ENCODE results near the gene CAMK2N2. TPM values are rescaled to one million over a fixed set of nuclear protein-coding genes. Genes with fewer than 3 reads are reported as not detected.

Gene CAMK2N2
- polyA plus RNA-seq, 1 donor (not counting 4 experiments of a cell fraction or from before 2014, with no cell fraction given): 0.18 TPM

DNA sequence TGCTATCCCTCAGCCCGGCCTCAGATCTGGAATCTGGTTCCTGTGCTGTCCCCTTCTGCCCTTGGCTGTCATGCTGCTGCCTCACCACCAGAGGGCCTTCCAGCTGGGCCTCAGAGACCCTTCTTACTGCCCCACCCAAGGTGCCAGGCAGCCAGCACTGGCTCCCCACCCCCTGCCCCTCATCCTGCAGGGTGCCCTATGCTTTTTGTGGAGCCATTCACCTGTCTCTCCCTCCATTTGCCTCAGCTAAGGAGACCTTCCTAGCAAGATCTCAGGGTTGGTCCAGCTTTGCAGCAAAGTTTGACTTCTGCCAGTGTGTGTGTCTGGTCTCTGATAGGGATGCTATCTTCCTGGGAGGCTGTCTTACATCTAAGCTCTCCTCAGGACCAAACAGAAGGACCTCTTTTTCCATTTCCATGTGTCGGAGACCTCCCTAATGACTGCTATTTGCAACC, 33.8 kb downstream of the CAMK2N2 start:
- Histone ChIP-seq H3K4me3 (ENCODE audit: control insufficient read depth in 2 of 3, extremely low read depth in 1 of 3, insufficient read depth in 2 of 3, low read depth in 1 of 3, low read length in 3 of 3) (no peak overlapping the region), H3K79me2 (ENCODE audit: control insufficient read depth, insufficient read depth, low read length) (no peaks in the 10 kb centered on the region), H3K9me3 (ENCODE audit: control insufficient read depth, low read depth, low read length) (no peaks in the 10 kb centered on the region), H2AFZ (ENCODE audit: control insufficient read depth, low read length) (no peak overlapping the region), H3K9ac (ENCODE audit: control insufficient read depth, extremely low read depth, insufficient read depth, low read length) (no peak overlapping the region), H3K9me1 (ENCODE audit: control insufficient read depth, extremely low read depth, insufficient read depth, low read length) (no peaks in the 10 kb centered on the region), H3K4me1 (ENCODE audit: control insufficient read depth, extremely low read depth, insufficient read depth, low read length) (peaks cover 3% of the 10 kb centered on the region), H3K27me3 (ENCODE audit: control insufficient read depth, extremely low read depth, insufficient read depth, low read length) (peaks cover 54% of the 10 kb centered on the region), H3K27ac (ENCODE audit: control insufficient read depth, insufficient read depth, low read length) (no peak overlapping the region), H3K4me2 (ENCODE audit: control insufficient read depth, extremely low read depth, insufficient read depth, low read depth, low read length) (no peak overlapping the region), H3K36me3 (ENCODE audit: control insufficient read depth in 2 of 2, extremely low read depth in 1 of 2, insufficient read depth in 2 of 2, low read length in 2 of 2) (no peaks in the 10 kb centered on the region), H4K20me1 (ENCODE audit: control insufficient read depth, extremely low read depth, insufficient read depth, low read length) (no peaks in the 10 kb centered on the region)
- no peak for FAIRE-seq
- TF ChIP-seq CTCF (optimal IDR thresholded peaks at IDR 0.05 in 1 of 3, IDR thresholded peaks at IDR 0.05 in 1 of 3, conservative IDR thresholded peaks at IDR 0.05 in 1 of 3; ENCODE audit: extremely low read depth in 1 of 3, insufficient read depth in 2 of 3, low read length in 3 of 3) (peak; percentile 59 to 93 (median 85)), EZH2 (IDR thresholded peaks at IDR 0.05; ENCODE audit: low read length) (no peak)
- no peak for DNase-seq (ENCODE audit: low read depth, low spot score)
- dilution Hi-C loops (cut with MboI; ENCODE audit: extremely low pct_ligation_motif_present, low sequenced_read_pairs): no loop called here

GRCh38 chr3:184223946-184224345, 37.4 kb downstream of the CAMK2N2 start:
- H3K9me1 ChIP-seq (ENCODE audit: control insufficient read depth, extremely low read depth, insufficient read depth, low read length): no peaks in the 10 kb centered on the region
- no peaks in the 10 kb centered on the region for H3K4me1 ChIP-seq (ENCODE audit: control insufficient read depth, extremely low read depth, insufficient read depth, low read length)
- TF ChIP-seq CTCF (optimal IDR thresholded peaks at IDR 0.05 in 1 of 3, IDR thresholded peaks at IDR 0.05 in 1 of 3, conservative IDR thresholded peaks at IDR 0.05 in 1 of 3; ENCODE audit: extremely low read depth in 1 of 3, insufficient read depth in 2 of 3, low read length in 3 of 3) (no peak), EZH2 (IDR thresholded peaks at IDR 0.05; ENCODE audit: low read length) (no peak)
- no peaks in the 10 kb centered on the region for H3K9me3 ChIP-seq (ENCODE audit: control insufficient read depth, low read depth, low read length)
- FAIRE-seq: no peak
- H3K4me3 ChIP-seq (ENCODE audit: control insufficient read depth in 2 of 3, extremely low read depth in 1 of 3, insufficient read depth in 2 of 3, low read depth in 1 of 3, low read length in 3 of 3): no peak overlapping the region
- H3K27ac ChIP-seq (ENCODE audit: control insufficient read depth, insufficient read depth, low read length): no peak overlapping the region
- no peak overlapping the region for H3K9ac ChIP-seq (ENCODE audit: control insufficient read depth, extremely low read depth, insufficient read depth, low read length)
- H2AFZ ChIP-seq (ENCODE audit: control insufficient read depth, low read length): no peak overlapping the region
- no peaks in the 10 kb centered on the region for H4K20me1 ChIP-seq (ENCODE audit: control insufficient read depth, extremely low read depth, insufficient read depth, low read length)
- H3K36me3 ChIP-seq (ENCODE audit: control insufficient read depth in 2 of 2, extremely low read depth in 1 of 2, insufficient read depth in 2 of 2, low read length in 2 of 2): no peaks in the 10 kb centered on the region
- H3K79me2 ChIP-seq (ENCODE audit: control insufficient read depth, insufficient read depth, low read length): no peaks in the 10 kb centered on the region
- dilution Hi-C loops (cut with MboI; ENCODE audit: extremely low pct_ligation_motif_present, low sequenced_read_pairs): no loop called here
- no peak for DNase-seq (ENCODE audit: low read depth, low spot score)
- no peak overlapping the region for H3K4me2 ChIP-seq (ENCODE audit: control insufficient read depth, extremely low read depth, insufficient read depth, low read depth, low read length)
- peaks cover 19% of the 10 kb centered on the region for H3K27me3 ChIP-seq (ENCODE audit: control insufficient read depth, extremely low read depth, insufficient read depth, low read length)

Measured in keratinocyte (primary cell).